HEK293 (cell line): ENCODE measurements around the gene CNTN4.

Source experiments
- CTCF ChIA-PET: fragments of 350-600 bp; formaldehyde crosslinking; extraction: SDS; loops from one replicate; lab custom pipeline; 2021; ENCODE audit warnings: antibody characterized with exemption; lab: Yijun Ruan, JAX
- POLR2A ChIA-PET: fragments of 300-600 bp; formaldehyde crosslinking; extraction: SDS; loops from one replicate; lab custom pipeline; 2020; ENCODE audit warnings: antibody characterized with exemption, inconsistent platforms; lab: Yijun Ruan, JAX
- H3K27ac ChIP-seq: fragments of 200-500 bp; sonication (Bioruptor generic); 2 replicates; pipeline ENCODE4 v1.5.1; 2014; ENCODE audit warnings: low read depth, low read length, control low read depth, inconsistent platforms; ENCODE audit errors: extremely low read depth
- H3K36me3 ChIP-seq, 2 experiments: fragments of 200-500 bp in 1 of 2; sonication (Bioruptor generic) in 1 of 2; 1 replicate in 1 of 2; 2 replicates in 1 of 2; pipeline ENCODE4 v1.5.1; 2014 to 2017; ENCODE audit warnings: inconsistent platforms in 2 of 2, low read length in 2 of 2; ENCODE audit not compliant: control insufficient read depth in 2 of 2, insufficient read depth in 1 of 2
- H3K4me1 ChIP-seq: fragments of 200-500 bp; sonication (Bioruptor generic); 2 replicates; pipeline ENCODE4 v1.5.1; 2014; ENCODE audit warnings: mild to moderate bottlenecking, low read length, inconsistent platforms; ENCODE audit not compliant: control insufficient read depth, insufficient read depth
- H3K4me3 ChIP-seq: 2 replicates; pipeline ENCODE4 v1.5.1; 2011; ENCODE audit warnings: low read depth, mild to moderate bottlenecking, control low read depth, low read length, moderate library complexity
- H3K9me3 ChIP-seq: fragments of 200-500 bp; sonication (Bioruptor generic); 2 replicates; pipeline ENCODE4 v1.5.1; 2014; ENCODE audit warnings: low read depth, low read length, inconsistent platforms; ENCODE audit not compliant: control insufficient read depth, insufficient read depth
- BCL11A ChIP-seq: fragments of 450-650 bp; formaldehyde crosslinking; IDR thresholded peaks from 2 replicates; pipeline ENCODE4 v1.5.1; 2016; ENCODE audit warnings: low read depth, missing biosample characterization, missing genetic modification characterization
- GFI1B ChIP-seq: fragments of 450-650 bp; formaldehyde crosslinking; IDR thresholded peaks from 2 replicates; pipeline ENCODE4 v1.5.1; 2016; ENCODE audit warnings: missing biosample characterization, missing genetic modification characterization
- GLI4 ChIP-seq: fragments of 450-650 bp; formaldehyde crosslinking; IDR thresholded peaks from 2 replicates; pipeline ENCODE4 v1.5.1; 2016; ENCODE audit warnings: missing biosample characterization, missing genetic modification characterization
- INSM2 ChIP-seq: fragments of 450-650 bp; formaldehyde crosslinking; IDR thresholded peaks from 2 replicates; pipeline ENCODE4 v1.5.1; 2016; ENCODE audit warnings: missing biosample characterization, missing genetic modification characterization
- KLF10 ChIP-seq: fragments of 450-650 bp; IDR thresholded peaks from 2 replicates; pipeline ENCODE4 v1.5.1; 2018; ENCODE audit warnings: missing biosample characterization, mild to moderate bottlenecking, missing genetic modification characterization
- MZF1 ChIP-seq: fragments of 450-650 bp; formaldehyde crosslinking; IDR thresholded peaks from 2 replicates; pipeline ENCODE4 v1.5.1; 2017; ENCODE audit warnings: missing biosample characterization, missing genetic modification characterization, borderline replicate concordance
- RBAK ChIP-seq: fragments of 450-650 bp; formaldehyde crosslinking; IDR thresholded peaks from 2 replicates; pipeline ENCODE4 v1.5.1; 2016; ENCODE audit warnings: missing biosample characterization, missing genetic modification characterization
- SALL2 ChIP-seq: fragments of 450-650 bp; formaldehyde crosslinking; IDR thresholded peaks from 2 replicates; pipeline ENCODE4 v1.5.0; 2017; ENCODE audit warnings: missing biosample characterization, mild to moderate bottlenecking, missing genetic modification characterization, borderline replicate concordance
- SCRT1 ChIP-seq: fragments of 450-650 bp; formaldehyde crosslinking; IDR thresholded peaks from 2 replicates; pipeline ENCODE4 v1.5.1; 2016; ENCODE audit warnings: missing biosample characterization, missing genetic modification characterization, borderline replicate concordance
- SP2 ChIP-seq: fragments of 450-650 bp; formaldehyde crosslinking; IDR thresholded peaks from 2 replicates; pipeline ENCODE4 v1.5.1; 2016; ENCODE audit warnings: missing biosample characterization, missing genetic modification characterization
- TSHZ1 ChIP-seq: fragments of 450-650 bp; formaldehyde crosslinking; IDR thresholded peaks from 2 replicates; pipeline ENCODE4 v1.5.1; 2016; ENCODE audit warnings: missing biosample characterization, missing genetic modification characterization, borderline replicate concordance
- ZFHX2 ChIP-seq: fragments of 450-650 bp; formaldehyde crosslinking; conservative IDR thresholded peaks from 2 replicates; pipeline ENCODE4 v1.5.1; 2016; ENCODE audit warnings: missing biosample characterization, missing genetic modification characterization
- ZNF121 ChIP-seq: fragments of 450-650 bp; formaldehyde crosslinking; IDR thresholded peaks from 2 replicates; pipeline ENCODE4 v1.5.1; 2016; ENCODE audit warnings: missing biosample characterization, missing genetic modification characterization
- ZNF18 ChIP-seq: fragments of 450-650 bp; formaldehyde crosslinking; IDR thresholded peaks from 2 replicates; pipeline ENCODE4 v1.5.1; 2016; ENCODE audit warnings: missing biosample characterization, missing genetic modification characterization
- ZNF211 ChIP-seq: fragments of 450-650 bp; formaldehyde crosslinking; IDR thresholded peaks from 2 replicates; pipeline ENCODE4 v1.5.1; 2016; ENCODE audit warnings: low read depth, missing biosample characterization, missing genetic modification characterization
- ZNF214 ChIP-seq: fragments of 450-650 bp; formaldehyde crosslinking; IDR thresholded peaks from 2 replicates; pipeline ENCODE4 v1.5.1; 2017; ENCODE audit warnings: missing biosample characterization, mild to moderate bottlenecking, missing genetic modification characterization, borderline replicate concordance
- ZNF311 ChIP-seq: fragments of 450-650 bp; formaldehyde crosslinking; IDR thresholded peaks from 2 replicates; pipeline ENCODE4 v1.5.1; 2017; ENCODE audit warnings: missing biosample characterization, missing genetic modification characterization, borderline replicate concordance
- ZNF48 ChIP-seq: fragments of 450-650 bp; formaldehyde crosslinking; IDR thresholded peaks from 2 replicates; pipeline ENCODE4 v1.5.1; 2016; ENCODE audit warnings: missing biosample characterization, missing genetic modification characterization
- ZNF558 ChIP-seq: fragments of 450-650 bp; formaldehyde crosslinking; IDR thresholded peaks from 2 replicates; pipeline ENCODE4 v1.5.1; 2016; ENCODE audit warnings: missing biosample characterization, missing genetic modification characterization
- ZNF645 ChIP-seq: fragments of 450-650 bp; formaldehyde crosslinking; IDR thresholded peaks from 2 replicates; pipeline ENCODE4; 2016; ENCODE audit warnings: missing biosample characterization, missing genetic modification characterization
- ZNF660 ChIP-seq: fragments of 450-650 bp; IDR thresholded peaks from 2 replicates; pipeline ENCODE4 v1.5.1; 2018; ENCODE audit warnings: missing biosample characterization, mild to moderate bottlenecking, missing genetic modification characterization
- ZNF670 ChIP-seq: fragments of 450-650 bp; formaldehyde crosslinking; IDR thresholded peaks from 2 replicates; pipeline ENCODE4 v1.5.1; 2016; ENCODE audit warnings: missing biosample characterization, missing genetic modification characterization, low read depth
- ZNF707 ChIP-seq: fragments of 450-650 bp; formaldehyde crosslinking; IDR thresholded peaks from 2 replicates; pipeline ENCODE4 v1.5.1; 2016; ENCODE audit warnings: missing biosample characterization, missing genetic modification characterization
- ZXDB ChIP-seq: fragments of 450-650 bp; formaldehyde crosslinking; IDR thresholded peaks from 2 replicates; pipeline ENCODE4 v1.5.1; 2016; ENCODE audit warnings: missing biosample characterization, missing genetic modification characterization

Gene CNTN4

GRCh38 chr3:2513986-2514385 is 415.3 kb downstream of the CNTN4 start:
- TF ChIP-seq ZNF660 (tag by site-specific recombination) = no peak
- TF ChIP-seq, all 188 proteins: peak for 0
- H3K27ac ChIP-seq = no peak overlapping the region
- no peak overlapping the region for H3K4me3 ChIP-seq
- H3K9me3 ChIP-seq = no peaks in the 10 kb centered on the region
- no peaks in the 10 kb centered on the region for H3K36me3 ChIP-seq
- no peaks in the 10 kb centered on the region for H3K4me1 ChIP-seq
- ChIA-PET CTCF (no interaction called here), POLR2A (no interaction called here)

- Histone ChIP-seq H3K36me3 (no peaks in the 10 kb centered on the region), H3K4me3 (no peak overlapping the region), H3K4me1 (no peaks in the 10 kb centered on the region)
- TF ChIP-seq ZNF558 (tag by site-specific recombination) (no peak), ZNF211 (no peak), BCL11A (tag by site-specific recombination) (no peak), ZNF670 (tag by site-specific recombination) (no peak), ZXDB (tag by site-specific recombination) (no peak), ZNF18 (tag by site-specific recombination) (no peak), MZF1 (tag by site-specific recombination) (no peak), ZNF214 (tag by site-specific recombination) (no peak), GFI1B (tag by site-specific recombination) (no peak), ZNF121 (tag by site-specific recombination) (no peak), ZNF311 (tag by site-specific recombination) (no peak)
- TF ChIP-seq, all 188 proteins: peak for 0
- CTCF ChIA-PET = no interaction called here
- Histone ChIP-seq H3K9me3 (no peaks in the 10 kb centered on the region), H3K27ac (no peak overlapping the region)
- POLR2A ChIA-PET = no interaction called here
These were observed 418.2 kb downstream of the CNTN4 start for GRCh38 chr3:2516762-2517441.

- POLR2A ChIA-PET = no interaction called here
- CTCF ChIA-PET = no interaction called here
- Histone ChIP-seq H3K4me3 (no peak overlapping the region), H3K27ac (no peak overlapping the region), H3K9me3 (no peaks in the 10 kb centered on the region), H3K4me1 (no peaks in the 10 kb centered on the region), H3K36me3 (no peaks in the 10 kb centered on the region)
- TF ChIP-seq KLF10 (tag by site-specific recombination) = no peak
- TF ChIP-seq ZNF645 (tag by site-specific recombination) = no peak
- no peak for TF ChIP-seq SP2 (tag by site-specific recombination)
- no peak for TF ChIP-seq ZNF707 (tag by site-specific recombination)
- no peak for TF ChIP-seq INSM2 (tag by site-specific recombination)
- no peak for TF ChIP-seq TSHZ1 (tag by site-specific recombination)
- no peak for TF ChIP-seq GLI4 (tag by site-specific recombination)
- no peak for TF ChIP-seq SALL2 (tag by site-specific recombination)
- no peak for TF ChIP-seq SCRT1 (tag by site-specific recombination)
- TF ChIP-seq ZFHX2 = no peak
- TF ChIP-seq RBAK (tag by site-specific recombination) = no peak
- TF ChIP-seq ZNF48 (tag by site-specific recombination) = no peak
These were observed 419.0 kb downstream of the CNTN4 start for GRCh38 chr3:2517500-2518172.
